ENCODE measurements around the gene MMP27. TPM values are rescaled to one million over a fixed set of nuclear protein-coding genes. Genes with fewer than 3 reads are reported as not detected.

The MMP27 gene
- total RNA-seq, 1 donor from 2014 or later = not detected

GRCh38 chr11:102716527-102716926 lies 11.0 kb upstream of the MMP27 start:
- H3K4me3 ChIP-seq (ENCODE audit: low read depth, low read length) = no peak overlapping the region
- TF ChIP-seq CTCF (conservative IDR thresholded peaks at IDR 0.05; ENCODE audit: low read depth, low read length) = no peak
- no peak for DNase-seq (ENCODE audit: low read depth)

DNA sequence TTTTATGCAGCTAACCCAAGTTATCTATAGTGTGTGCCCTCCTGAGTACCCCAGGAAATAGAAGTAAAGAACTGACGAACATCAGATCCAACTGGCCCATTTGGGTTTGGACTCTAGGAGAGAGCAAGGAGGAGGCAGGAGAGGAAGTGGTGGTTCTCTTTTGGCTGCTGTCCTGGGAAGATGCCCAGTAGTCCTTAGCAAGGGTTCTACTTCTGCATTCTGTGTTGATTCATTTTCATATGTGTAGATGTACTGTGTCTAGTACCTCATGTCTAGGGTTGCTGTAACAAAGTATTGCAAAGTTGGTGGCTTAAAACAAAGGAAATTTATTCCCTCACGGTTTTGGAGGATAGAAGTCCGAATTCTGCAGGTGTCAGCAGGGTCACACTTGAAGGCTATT lies 6.6 kb upstream of the MMP27 start:
- no peak for DNase-seq (ENCODE audit: low read depth)
- no peak overlapping the region for H3K4me3 ChIP-seq (ENCODE audit: low read depth, low read length)
- TF ChIP-seq CTCF (conservative IDR thresholded peaks at IDR 0.05; ENCODE audit: low read depth, low read length) = no peak

GRCh38 chr11:102709201-102709945 lies 3.8 kb upstream of the MMP27 start:
- DNase-seq (ENCODE audit: low read depth) = no peak
- TF ChIP-seq CTCF (conservative IDR thresholded peaks at IDR 0.05; ENCODE audit: low read depth, low read length) = no peak
- H3K4me3 ChIP-seq (ENCODE audit: low read depth, low read length) = no peak overlapping the region

GRCh38 chr11:102708654-102709053 lies 3.1 kb upstream of the MMP27 start:
- no peak for DNase-seq (ENCODE audit: low read depth)
- TF ChIP-seq CTCF (conservative IDR thresholded peaks at IDR 0.05; ENCODE audit: low read depth, low read length) = no peak

GRCh38 chr11:102704841-102705240 lies 728 bp downstream of the MMP27 start:
- no peak for TF ChIP-seq CTCF (conservative IDR thresholded peaks at IDR 0.05; ENCODE audit: low read depth, low read length)
- no peak for DNase-seq (ENCODE audit: low read depth)
- H3K4me3 ChIP-seq (ENCODE audit: low read depth, low read length) = no peak overlapping the region

More at GRCh38 chr11:102708654-102709053, 3.1 kb upstream of the MMP27 start:
- H3K4me3 ChIP-seq (ENCODE audit: low read depth, low read length) = no peak overlapping the region

DNA sequence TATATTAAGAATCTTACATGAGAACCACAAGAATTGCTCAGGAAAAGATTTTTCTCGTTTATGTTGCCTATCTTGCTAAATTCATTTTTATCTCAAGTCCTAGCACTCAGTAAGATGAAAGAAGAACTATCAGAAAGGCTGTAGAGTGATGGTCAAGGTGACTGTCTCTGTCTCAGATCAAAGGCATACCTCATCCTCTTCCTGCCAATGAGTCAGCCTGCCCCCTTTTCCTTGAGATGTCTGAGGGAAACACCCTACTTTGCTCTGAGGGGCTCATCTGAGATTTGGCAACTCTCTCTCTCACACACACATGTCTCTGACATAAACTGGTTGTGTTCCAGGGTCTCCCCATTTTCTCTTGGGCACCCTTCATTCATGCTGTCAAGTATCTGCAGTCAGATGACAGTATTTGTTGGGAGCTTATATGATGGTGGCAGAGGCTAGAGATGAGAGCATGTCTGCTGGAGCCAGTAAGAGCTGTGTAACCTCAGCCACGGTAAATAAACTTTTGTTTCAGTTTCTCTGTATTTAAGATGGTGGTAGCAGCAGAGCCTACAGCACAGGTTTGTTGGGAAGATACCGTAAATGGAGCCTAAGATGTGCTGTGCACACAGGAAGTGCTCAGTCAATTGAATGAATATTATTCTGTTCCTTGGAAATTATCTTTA lies 1.6 kb downstream of the MMP27 start:
- H3K4me3 ChIP-seq (ENCODE audit: low read depth, low read length) = no peak overlapping the region
- DNase-seq (ENCODE audit: low read depth) = no peak
- no peak for TF ChIP-seq CTCF (conservative IDR thresholded peaks at IDR 0.05; ENCODE audit: low read depth, low read length)

All from epithelial cell of proximal tubule (primary cell).